SU-DHL-6 (cell line): Measurements from ENCODE around the gene MPND.

Experiments used
- H2AFZ ChIP-seq: fragments of 200-600 bp; sonication (generic); 2 replicates; pipeline ENCODE4 v1.6.1; 2014; ENCODE audit warnings: low read depth, mild to moderate bottlenecking, moderate library complexity, mixed read lengths, antibody characterized with exemption, low read length; ENCODE audit not compliant: severe bottlenecking
- H3F3A ChIP-seq: fragments of 200-600 bp; shearing (Covaris generic); 2 replicates; pipeline ENCODE4 v1.6.0; 2016; ENCODE audit warnings: antibody characterized with exemption, mild to moderate bottlenecking; ENCODE audit not compliant: insufficient read depth
- H3K27ac ChIP-seq: fragments of 200-600 bp; sonication (generic); 2 replicates; pipeline ENCODE4 v1.5.1; 2016; ENCODE audit warnings: low read depth, mild to moderate bottlenecking, low read length, moderate library complexity, mixed read lengths
- H3K27me3 ChIP-seq: fragments of 200-600 bp; sonication (generic), shearing (Covaris generic); 2 replicates; pipeline ENCODE4 v1.6.0; 2014; ENCODE audit warnings: mild to moderate bottlenecking, low read length
- H3K36me3 ChIP-seq: fragments of 200-600 bp; sonication (generic); 2 replicates; pipeline ENCODE4 v1.6.1; 2014; ENCODE audit warnings: mild to moderate bottlenecking, low read length, mixed read lengths
- H3K4me2 ChIP-seq: fragments of 300-600, 200-600 bp; shearing (Covaris generic), sonication (generic); 2 replicates; pipeline ENCODE4 v1.6.0; 2014; ENCODE audit warnings: low read length, low read depth, mild to moderate bottlenecking; ENCODE audit not compliant: poor library complexity, severe bottlenecking
- H3K4me3 ChIP-seq: fragments of 200-600 bp; sonication (generic); 2 replicates; pipeline ENCODE4 v1.5.1; 2014; ENCODE audit warnings: antibody characterized with exemption, low read length, mild to moderate bottlenecking, mixed read lengths; ENCODE audit not compliant: insufficient read depth, poor library complexity, severe bottlenecking
- H3K79me2 ChIP-seq: fragments of 200-600 bp; sonication (generic); 2 replicates; pipeline ENCODE4 v1.6.1; 2014; ENCODE audit warnings: mild to moderate bottlenecking, low read length, moderate library complexity; ENCODE audit not compliant: insufficient read depth
- H3K9ac ChIP-seq: fragments of 200-600 bp; sonication (generic); 2 replicates; pipeline ENCODE4 v1.7.0; 2014; ENCODE audit warnings: mild to moderate bottlenecking, low read length
- H3K9me2 ChIP-seq: fragments of 200-600 bp; sonication (generic); replicated peaks from 2 replicates; pipeline ENCODE4 v1.6.1; 2014; ENCODE audit warnings: low read length; ENCODE audit not compliant: insufficient read depth
- H3K9me3 ChIP-seq: fragments of 200-600 bp; sonication (generic); 2 replicates; pipeline ENCODE4 v1.6.1; 2014; ENCODE audit warnings: low read length, mixed read lengths; ENCODE audit not compliant: insufficient read depth
- H4K20me1 ChIP-seq: fragments of 200-600 bp; sonication (generic); 2 replicates; pipeline ENCODE4 v1.6.1; 2014; ENCODE audit warnings: low read depth, mild to moderate bottlenecking, antibody characterized with exemption, low read length, moderate library complexity, mixed read lengths
- CTCF ChIP-seq: fragments of 200-600 bp; sonication (generic); IDR thresholded peaks from one replicate; pipeline ENCODE4 v1.5.1; 2017; ENCODE audit warnings: antibody characterized with exemption, mild to moderate bottlenecking, low read length, moderate library complexity; ENCODE audit not compliant: insufficient read depth, poor library complexity, severe bottlenecking
- EZH2phosphoT487 ChIP-seq: fragments of 200-600 bp; sonication (generic), shearing (Covaris generic); conservative IDR thresholded peaks from 2 replicates; pipeline ENCODE4 v1.6.1; 2018; ENCODE audit warnings: mild to moderate bottlenecking, antibody characterized with exemption, low read length, moderate library complexity, mixed read lengths

Gene MPND

DNA sequence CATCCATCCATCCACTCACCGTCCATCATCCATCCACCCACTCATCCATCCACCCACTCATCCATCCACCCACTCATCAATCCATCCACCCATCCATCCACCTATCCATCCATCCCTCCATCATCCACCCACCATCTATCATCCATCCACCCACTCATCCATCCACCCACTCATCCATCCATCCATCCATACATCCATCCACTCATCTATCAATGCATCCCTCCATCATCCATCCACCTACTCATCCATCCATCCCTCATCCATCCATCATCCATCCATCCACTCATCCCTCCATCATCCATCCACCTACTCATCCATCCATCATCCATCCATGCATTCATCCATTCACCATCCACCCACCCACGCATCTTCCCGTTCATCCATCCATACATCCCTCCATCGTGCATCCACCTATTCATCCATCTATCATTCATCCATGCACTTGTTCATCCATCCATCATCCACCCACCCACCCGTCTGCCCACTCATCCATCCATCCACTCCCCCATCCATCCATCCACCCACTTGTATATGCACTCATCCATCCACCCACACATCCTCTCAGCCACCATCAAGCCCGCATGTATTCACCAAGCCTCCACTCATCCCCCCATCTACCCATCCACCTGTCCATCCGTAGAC is 8.3 kb upstream of the MPND start:
- Histone ChIP-seq H3K79me2 (no peaks in the 10 kb centered on the region), H2AFZ (no peak overlapping the region), H3K27me3 (no peaks in the 10 kb centered on the region), H3K4me2 (no peak overlapping the region), H3F3A (no peaks in the 10 kb centered on the region), H3K27ac (no peak overlapping the region), H3K9me2 (no peaks in the 10 kb centered on the region), H3K9ac (no peak overlapping the region), H4K20me1 (no peaks in the 10 kb centered on the region), H3K9me3 (no peaks in the 10 kb centered on the region), H3K36me3 (no peaks in the 10 kb centered on the region), H3K4me3 (no peak overlapping the region)
- TF ChIP-seq CTCF: no peak
- no peak for TF ChIP-seq EZH2phosphoT487

- H3K4me2 ChIP-seq: peak overlapping the region; percentile 28
- 0 out of 2 replicates have a peak, but pooled peaks cover 2% of the 10 kb centered on the region for H3F3A ChIP-seq
- H3K27ac ChIP-seq: no peak overlapping the region
- no peaks in the 10 kb centered on the region for H3K79me2 ChIP-seq
- no peaks in the 10 kb centered on the region for H4K20me1 ChIP-seq
- no peaks in the 10 kb centered on the region for H3K9me2 ChIP-seq
- no peaks in the 10 kb centered on the region for H3K27me3 ChIP-seq
- H3K9me3 ChIP-seq: no peaks in the 10 kb centered on the region
- no peaks in the 10 kb centered on the region for H3K36me3 ChIP-seq
- H3K9ac ChIP-seq: peak overlapping the region; percentile 17; the same call in 1 of the 2 replicates
- H3K4me3 ChIP-seq: no peak overlapping the region
- peak overlapping the region; percentile 70 for H2AFZ ChIP-seq
- no peak for TF ChIP-seq CTCF
- TF ChIP-seq EZH2phosphoT487: no peak
Observed at GRCh38 chr19:4337906-4338440, 5.4 kb upstream of the MPND start.

- Histone ChIP-seq H2AFZ (peak within 1 kb of the TSS; percentile 70), H3K9me2 (no peaks in the 10 kb centered on the region), H3K79me2 (no peaks in the 10 kb centered on the region), H3K27ac (no peak within 1 kb of the TSS), H3K4me3 (no peak within 1 kb of the TSS), H3K27me3 (no peaks in the 10 kb centered on the region), H3K4me2 (peak within 1 kb of the TSS; percentile 28), H3F3A (0 out of 2 replicates have a peak, but pooled peaks cover 2% of the 10 kb centered on the region), H3K9me3 (no peaks in the 10 kb centered on the region), H4K20me1 (no peaks in the 10 kb centered on the region), H3K9ac (peak within 1 kb of the TSS; percentile 17; the same call in 1 of the 2 replicates), H3K36me3 (no peaks in the 10 kb centered on the region)
- TF ChIP-seq CTCF: no peak
- no peak for TF ChIP-seq EZH2phosphoT487
Observed at GRCh38 chr19:4338441-4339355, 4.7 kb upstream of the MPND start, which contains the start of gene STAP2. TSS of gene STAP2 (minus strand) at chr19:4338827. CDS start at chr19:4338753, 74 bp downstream.
